HEK293 (cell line): ENCODE results near the gene LBHD2.

Experiments
- CTCF ChIA-PET: fragments of 350-600 bp; formaldehyde crosslinking; extraction: SDS; loops from one replicate; lab custom pipeline; 2021; ENCODE audit warnings: antibody characterized with exemption; lab: Yijun Ruan, JAX
- POLR2A ChIA-PET: fragments of 300-600 bp; formaldehyde crosslinking; extraction: SDS; loops from one replicate; lab custom pipeline; 2020; ENCODE audit warnings: antibody characterized with exemption, inconsistent platforms; lab: Yijun Ruan, JAX
- H3K27ac ChIP-seq: fragments of 200-500 bp; sonication (Bioruptor generic); 2 replicates; pipeline ENCODE4 v1.5.1; 2014; ENCODE audit warnings: low read depth, low read length, control low read depth, inconsistent platforms; ENCODE audit errors: extremely low read depth
- H3K36me3 ChIP-seq, 2 experiments: fragments of 200-500 bp in 1 of 2; sonication (Bioruptor generic) in 1 of 2; 1 replicate in 1 of 2; 2 replicates in 1 of 2; pipeline ENCODE4 v1.5.1; 2014 to 2017; ENCODE audit warnings: inconsistent platforms in 2 of 2, low read length in 2 of 2; ENCODE audit not compliant: control insufficient read depth in 2 of 2, insufficient read depth in 1 of 2
- H3K4me1 ChIP-seq: fragments of 200-500 bp; sonication (Bioruptor generic); 2 replicates; pipeline ENCODE4 v1.5.1; 2014; ENCODE audit warnings: mild to moderate bottlenecking, low read length, inconsistent platforms; ENCODE audit not compliant: control insufficient read depth, insufficient read depth
- H3K4me3 ChIP-seq: 2 replicates; pipeline ENCODE4 v1.5.1; 2011; ENCODE audit warnings: low read depth, mild to moderate bottlenecking, control low read depth, low read length, moderate library complexity
- H3K9me3 ChIP-seq: fragments of 200-500 bp; sonication (Bioruptor generic); 2 replicates; pipeline ENCODE4 v1.5.1; 2014; ENCODE audit warnings: low read depth, low read length, inconsistent platforms; ENCODE audit not compliant: control insufficient read depth, insufficient read depth
- EGR2 ChIP-seq: fragments of 450-650 bp; formaldehyde crosslinking; IDR thresholded peaks from 2 replicates; pipeline ENCODE4 v1.5.1; 2016; ENCODE audit warnings: low read depth, missing biosample characterization, missing genetic modification characterization
- GFI1B ChIP-seq: fragments of 450-650 bp; formaldehyde crosslinking; IDR thresholded peaks from 2 replicates; pipeline ENCODE4 v1.5.1; 2016; ENCODE audit warnings: missing biosample characterization, missing genetic modification characterization
- INSM2 ChIP-seq: fragments of 450-650 bp; formaldehyde crosslinking; IDR thresholded peaks from 2 replicates; pipeline ENCODE4 v1.5.1; 2016; ENCODE audit warnings: missing biosample characterization, missing genetic modification characterization
- TRIM28 ChIP-seq: IDR thresholded peaks from 2 replicates; pipeline ENCODE4 v1.6.1; 2011; ENCODE audit warnings: low read length, control low read depth, borderline replicate concordance
- WT1 ChIP-seq: fragments of 450-650 bp; formaldehyde crosslinking; IDR thresholded peaks from 2 replicates; pipeline ENCODE4 v1.5.1; 2016; ENCODE audit warnings: missing biosample characterization, missing genetic modification characterization
- ZBTB21 ChIP-seq: fragments of 450-650 bp; formaldehyde crosslinking; IDR thresholded peaks from 2 replicates; pipeline ENCODE4 v1.5.1; 2017; ENCODE audit warnings: missing biosample characterization, missing genetic modification characterization
- ZBTB48 ChIP-seq: fragments of 450-650 bp; formaldehyde crosslinking; IDR thresholded peaks from 2 replicates; pipeline ENCODE4 v1.5.1; 2016; ENCODE audit warnings: missing biosample characterization, missing genetic modification characterization
- ZFP69B ChIP-seq: fragments of 450-650 bp; formaldehyde crosslinking; IDR thresholded peaks from 2 replicates; pipeline ENCODE4 v1.5.1; 2016; ENCODE audit warnings: missing biosample characterization, missing genetic modification characterization
- ZNF10 ChIP-seq: fragments of 450-650 bp; formaldehyde crosslinking; IDR thresholded peaks from 2 replicates; pipeline ENCODE4 v1.5.1; 2017; ENCODE audit warnings: missing biosample characterization, missing genetic modification characterization
- ZNF138 ChIP-seq: fragments of 450-650 bp; formaldehyde crosslinking; IDR thresholded peaks from 2 replicates; pipeline ENCODE4 v1.5.1; 2016; ENCODE audit warnings: missing biosample characterization, missing genetic modification characterization, borderline replicate concordance
- ZNF184 ChIP-seq: fragments of 450-650 bp; IDR thresholded peaks from 2 replicates; pipeline ENCODE4 v1.5.1; 2018; ENCODE audit warnings: missing biosample characterization, mild to moderate bottlenecking, missing genetic modification characterization
- ZNF510 ChIP-seq: fragments of 450-650 bp; formaldehyde crosslinking; IDR thresholded peaks from 2 replicates; pipeline ENCODE4 v1.5.1; 2018; ENCODE audit warnings: mild to moderate bottlenecking, missing genetic modification characterization, missing biosample characterization; ENCODE audit not compliant: insufficient replicate concordance
- ZNF530 ChIP-seq: fragments of 450-650 bp; formaldehyde crosslinking; IDR thresholded peaks from 2 replicates; pipeline ENCODE4 v1.5.1; 2016; ENCODE audit warnings: low read depth, missing biosample characterization, missing genetic modification characterization
- ZNF555 ChIP-seq: fragments of 450-650 bp; formaldehyde crosslinking; conservative IDR thresholded peaks from 2 replicates; pipeline ENCODE4 v1.5.1; 2017; ENCODE audit warnings: missing biosample characterization, mild to moderate bottlenecking, missing genetic modification characterization, inconsistent platforms
- ZNF558 ChIP-seq: fragments of 450-650 bp; formaldehyde crosslinking; IDR thresholded peaks from 2 replicates; pipeline ENCODE4 v1.5.1; 2016; ENCODE audit warnings: missing biosample characterization, missing genetic modification characterization
- ZNF629 ChIP-seq: fragments of 450-650 bp; formaldehyde crosslinking; IDR thresholded peaks from 2 replicates; pipeline ENCODE4 v1.5.1; 2017; ENCODE audit warnings: missing biosample characterization, missing genetic modification characterization
- ZNF654 ChIP-seq: fragments of 450-650 bp; formaldehyde crosslinking; IDR thresholded peaks from 2 replicates; pipeline ENCODE4 v1.5.1; 2016; ENCODE audit warnings: low read depth, missing biosample characterization, missing genetic modification characterization
- ZNF707 ChIP-seq: fragments of 450-650 bp; formaldehyde crosslinking; IDR thresholded peaks from 2 replicates; pipeline ENCODE4 v1.5.1; 2016; ENCODE audit warnings: missing biosample characterization, missing genetic modification characterization
- ZNF777 ChIP-seq: fragments of 450-650 bp; formaldehyde crosslinking; IDR thresholded peaks from 2 replicates; pipeline ENCODE4 v1.5.1; 2017; ENCODE audit warnings: missing biosample characterization, missing genetic modification characterization, borderline replicate concordance
- ZNF830 ChIP-seq: fragments of 450-650 bp; IDR thresholded peaks from 2 replicates; pipeline ENCODE4 v1.5.0; 2018; ENCODE audit warnings: missing biosample characterization, missing genetic modification characterization, low read depth, mild to moderate bottlenecking, moderate library complexity
- ZSCAN18 ChIP-seq: fragments of 450-650 bp; formaldehyde crosslinking; IDR thresholded peaks from 2 replicates; pipeline ENCODE4 v1.5.1; 2016; ENCODE audit warnings: missing biosample characterization, missing genetic modification characterization
- TF ChIP-seq, protein P1 (sequence below): fragments of 450-650 bp; formaldehyde crosslinking; IDR thresholded peaks from 2 replicates; pipeline ENCODE4 v1.5.1; 2016; ENCODE audit warnings: missing biosample characterization, missing genetic modification characterization

Gene LBHD2

GRCh38 chr14:103124501-103125001, 40.5 kb downstream of the LBHD2 start:
- Histone ChIP-seq H3K9me3 (no peaks in the 10 kb centered on the region), H3K4me1 (peaks cover 10% of the 10 kb centered on the region), H3K4me3 (no peak overlapping the region), H3K27ac (no peak overlapping the region), H3K36me3 (peaks cover 0 to 4% of the 10 kb centered on the region in 2 experiments; a peak in 1 of 3 replicates)
- POLR2A ChIA-PET = interaction anchor here (0.5 to 0.9 kb wide), 2 partner anchors 18 to 47 kb away, joined by 3 read pairs; no protein-coding TSS in a partner anchor
- TF ChIP-seq ZNF654 (tag by site-specific recombination) (no peak), ZNF510 (tag by site-specific recombination) (no peak), ZNF558 (no peak), ZSCAN18 (tag by site-specific recombination) (no peak), ZNF10 (no peak), ZFP69B (tag by site-specific recombination) (no peak)
- CTCF ChIA-PET = interaction anchor here (0.7 to 1.6 kb wide), 3 partner anchors 17 to 20 kb away, joined by 3 to 11 read pairs (median 4); no protein-coding TSS in a partner anchor

DNA sequence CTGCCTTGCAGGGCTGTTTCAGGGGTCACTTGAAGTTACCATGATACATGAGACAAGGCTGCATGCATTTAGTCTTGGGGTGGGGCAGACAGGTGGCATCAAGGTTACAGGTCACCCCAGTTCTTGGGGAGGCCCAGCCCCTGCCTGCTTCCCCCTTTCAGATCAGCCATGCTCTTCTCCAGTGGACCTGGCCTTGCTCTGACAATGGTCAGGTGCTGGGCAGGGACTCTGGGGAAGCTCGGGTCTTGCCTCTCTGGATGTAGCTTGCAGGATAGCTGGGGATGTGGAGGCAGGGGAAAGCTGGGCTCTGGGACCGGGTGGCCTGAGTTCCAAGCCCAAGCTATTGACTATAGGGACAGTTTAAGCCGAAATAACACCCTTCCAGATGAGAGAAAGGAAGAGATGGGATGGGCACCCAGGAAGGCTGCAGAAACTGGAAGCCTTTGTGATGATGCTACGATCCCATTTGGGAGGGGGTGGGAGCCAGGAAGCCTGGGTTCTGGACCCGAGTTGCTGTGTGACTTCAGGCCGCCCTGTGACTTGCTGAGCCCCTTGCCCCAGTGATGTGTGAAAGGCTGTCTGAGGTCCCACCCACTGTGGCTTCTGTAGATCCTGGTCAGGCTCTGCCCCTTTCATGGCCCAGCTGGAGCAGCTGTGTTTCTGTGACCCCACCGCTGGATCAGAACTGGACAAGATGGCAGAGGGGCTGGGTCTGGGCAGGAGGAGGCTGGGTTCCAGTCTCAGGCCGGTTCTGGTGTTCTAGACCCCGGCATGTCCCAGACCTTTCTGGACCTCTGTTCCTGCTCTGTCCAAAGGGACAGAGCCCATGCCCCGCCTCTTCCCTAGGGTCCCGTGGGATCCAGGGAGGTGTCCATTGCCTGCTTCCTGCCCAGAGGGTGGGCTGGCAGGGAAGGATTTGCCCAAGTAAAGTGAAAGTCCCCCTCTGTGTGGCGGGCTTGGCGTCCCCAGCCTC, 41.4 kb downstream of the LBHD2 start:
- ChIA-PET POLR2A (interaction anchor here (0.9 kb wide), 1 partner anchor 17 kb away, joined by 3 read pairs; no protein-coding TSS in a partner anchor), CTCF (interaction anchor here (0.7 to 1.4 kb wide), 3 partner anchors 15 to 20 kb away, joined by 3 read pairs; no protein-coding TSS in a partner anchor)
- H3K27ac ChIP-seq = no peak overlapping the region
- H3K9me3 ChIP-seq = no peaks in the 10 kb centered on the region
- peaks cover 10% of the 10 kb centered on the region for H3K4me1 ChIP-seq
- TF ChIP-seq ZBTB48 (tag by site-specific recombination) (no peak), ZNF138 (tag by site-specific recombination) (no peak), INSM2 (tag by site-specific recombination) (no peak), ZNF555 (no peak), TRIM28 (no peak), ZBTB21 (tag by site-specific recombination) (no peak), ZNF184 (no peak), ZNF830 (no peak), ZNF707 (tag by site-specific recombination) (no peak), ZNF629 (tag by site-specific recombination) (no peak), ZNF530 (no peak), GFI1B (tag by site-specific recombination) (no peak), EGR2 (tag by site-specific recombination) (no peak), ZNF777 (tag by site-specific recombination) (no peak), WT1 (no peak)
- TF ChIP-seq, protein P1, sequence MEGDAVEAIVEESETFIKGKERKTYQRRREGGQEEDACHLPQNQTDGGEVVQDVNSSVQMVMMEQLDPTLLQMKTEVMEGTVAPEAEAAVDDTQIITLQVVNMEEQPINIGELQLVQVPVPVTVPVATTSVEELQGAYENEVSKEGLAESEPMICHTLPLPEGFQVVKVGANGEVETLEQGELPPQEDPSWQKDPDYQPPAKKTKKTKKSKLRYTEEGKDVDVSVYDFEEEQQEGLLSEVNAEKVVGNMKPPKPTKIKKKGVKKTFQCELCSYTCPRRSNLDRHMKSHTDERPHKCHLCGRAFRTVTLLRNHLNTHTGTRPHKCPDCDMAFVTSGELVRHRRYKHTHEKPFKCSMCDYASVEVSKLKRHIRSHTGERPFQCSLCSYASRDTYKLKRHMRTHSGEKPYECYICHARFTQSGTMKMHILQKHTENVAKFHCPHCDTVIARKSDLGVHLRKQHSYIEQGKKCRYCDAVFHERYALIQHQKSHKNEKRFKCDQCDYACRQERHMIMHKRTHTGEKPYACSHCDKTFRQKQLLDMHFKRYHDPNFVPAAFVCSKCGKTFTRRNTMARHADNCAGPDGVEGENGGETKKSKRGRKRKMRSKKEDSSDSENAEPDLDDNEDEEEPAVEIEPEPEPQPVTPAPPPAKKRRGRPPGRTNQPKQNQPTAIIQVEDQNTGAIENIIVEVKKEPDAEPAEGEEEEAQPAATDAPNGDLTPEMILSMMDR (tag by site-specific recombination) = no peak
- H3K4me3 ChIP-seq = no peak overlapping the region
- H3K36me3 ChIP-seq = peaks cover 0 to 4% of the 10 kb centered on the region in 2 experiments; a peak in 1 of 3 replicates
